Measurements from ENCODE around the gene FGFBP2.

- no peak for TF ChIP-seq GATA3 (IDR thresholded peaks at IDR 0.05; ENCODE audit: low read depth, low read length)
- TF ChIP-seq GATA2 (IDR thresholded peaks at IDR 0.05; ENCODE audit: low read depth, low read length), result no peak
Observed at GRCh38 chr4:15936495-15936894, 26.5 kb downstream of the FGFBP2 start.
